Thoracic aorta (tissue), 2 donors: ENCODE measurements around the gene MNAT1. TPM values are rescaled to one million over a fixed set of nuclear protein-coding genes. Genes with fewer than 3 reads are reported as not detected.

Experiments used
- ATAC-seq: fragments of 150-250 bp; one replicate; pipeline ENCODE4 v1.8.0; 2017; ENCODE audit warnings: low read depth; ENCODE audit not compliant: insufficient number of reproducible peaks, low FRiP score
- DNase-seq: peaks from one replicate; pipeline ENCODE4 v3.0.0-alpha.2; 2020; ENCODE audit warnings: low spot score
- H3K27ac ChIP-seq, 2 donors: fragments of 200-600 bp; sonication (generic); 1 replicate in 1 of 2; 2 replicates in 1 of 2; pipeline ENCODE4 v1.5.1; 2016; ENCODE audit warnings: mild to moderate bottlenecking in 2 of 2, moderate library complexity in 2 of 2
- H3K27me3 ChIP-seq: fragments of 200-600 bp; sonication (generic); replicated peaks from 2 replicates; pipeline ENCODE4 v1.6.0; 2016; ENCODE audit warnings: mild to moderate bottlenecking; ENCODE audit not compliant: insufficient read depth
- H3K36me3 ChIP-seq: fragments of 200-600 bp; sonication (generic); one replicate; pipeline ENCODE4 v1.5.1; 2016
- H3K4me1 ChIP-seq, 2 donors: fragments of 200-600 bp; sonication (generic); 1 replicate in 1 of 2; 2 replicates in 1 of 2; pipeline versions ENCODE4 v1.5.1 to v1.6.0; 2016; ENCODE audit warnings: low read depth in 2 of 2, mild to moderate bottlenecking in 1 of 2; ENCODE audit not compliant: control insufficient read depth in 1 of 2
- H3K4me3 ChIP-seq: fragments of 200-600 bp; sonication (generic); 2 replicates; pipeline ENCODE4 v1.5.1; 2016; ENCODE audit warnings: mild to moderate bottlenecking
- H3K9me3 ChIP-seq: fragments of 200-600 bp; sonication (generic); 2 replicates; pipeline ENCODE4 v1.5.1; 2016
- total RNA-seq, 2 donors: library from RNA; depleted of rRNA; stranded (reverse); fragments of >200 nt; gene quantifications; one replicate each; pipeline versions ENCODE4 v1.1.0 to v1.2.3, GENCODE V29; 2016
- TF ChIP-seq, protein P1 (sequence below): fragments of 200-600 bp; sonication (generic); IDR thresholded peaks from one replicate; pipeline ENCODE4 v1.5.1; 2019; ENCODE audit warnings: antibody characterized with exemption

MNAT1 gene
- total RNA-seq, 2 donors from 2014 or later, result 32.4 to 52.3 TPM

DNA sequence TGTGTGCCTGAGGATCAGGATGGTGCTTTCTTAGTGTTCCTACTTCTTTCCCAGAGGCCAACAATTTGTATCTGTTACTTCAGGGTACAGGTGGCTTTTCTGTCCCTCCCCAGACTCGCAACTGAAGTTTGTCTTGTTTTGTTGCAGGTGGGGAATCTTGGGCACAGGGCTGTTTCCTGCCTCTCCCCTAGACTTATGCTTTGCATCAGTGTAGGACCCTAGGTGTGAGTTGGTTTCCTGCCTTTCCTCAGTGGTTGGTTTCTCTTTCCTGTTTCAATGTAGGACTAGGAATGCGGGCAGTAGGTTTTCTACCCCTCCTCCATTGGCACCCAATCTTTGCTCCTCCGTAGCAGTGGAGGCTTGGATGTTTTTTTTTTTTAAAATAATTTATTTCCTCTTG lies 159.3 kb downstream of the MNAT1 start:
- TF ChIP-seq, protein P1, sequence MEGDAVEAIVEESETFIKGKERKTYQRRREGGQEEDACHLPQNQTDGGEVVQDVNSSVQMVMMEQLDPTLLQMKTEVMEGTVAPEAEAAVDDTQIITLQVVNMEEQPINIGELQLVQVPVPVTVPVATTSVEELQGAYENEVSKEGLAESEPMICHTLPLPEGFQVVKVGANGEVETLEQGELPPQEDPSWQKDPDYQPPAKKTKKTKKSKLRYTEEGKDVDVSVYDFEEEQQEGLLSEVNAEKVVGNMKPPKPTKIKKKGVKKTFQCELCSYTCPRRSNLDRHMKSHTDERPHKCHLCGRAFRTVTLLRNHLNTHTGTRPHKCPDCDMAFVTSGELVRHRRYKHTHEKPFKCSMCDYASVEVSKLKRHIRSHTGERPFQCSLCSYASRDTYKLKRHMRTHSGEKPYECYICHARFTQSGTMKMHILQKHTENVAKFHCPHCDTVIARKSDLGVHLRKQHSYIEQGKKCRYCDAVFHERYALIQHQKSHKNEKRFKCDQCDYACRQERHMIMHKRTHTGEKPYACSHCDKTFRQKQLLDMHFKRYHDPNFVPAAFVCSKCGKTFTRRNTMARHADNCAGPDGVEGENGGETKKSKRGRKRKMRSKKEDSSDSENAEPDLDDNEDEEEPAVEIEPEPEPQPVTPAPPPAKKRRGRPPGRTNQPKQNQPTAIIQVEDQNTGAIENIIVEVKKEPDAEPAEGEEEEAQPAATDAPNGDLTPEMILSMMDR, result no peak
- H3K27ac ChIP-seq, result no peak overlapping the region
- H3K4me3 ChIP-seq, result no peak overlapping the region
- no peak for DNase-seq
- H3K36me3 ChIP-seq, result no peaks in the 10 kb centered on the region
- H3K9me3 ChIP-seq, result no peaks in the 10 kb centered on the region
- H3K4me1 ChIP-seq, result peaks cover 6 to 25% of the 10 kb centered on the region in 2 donors
- H3K27me3 ChIP-seq, result no peaks in the 10 kb centered on the region
- ATAC-seq, result no peak

DNA sequence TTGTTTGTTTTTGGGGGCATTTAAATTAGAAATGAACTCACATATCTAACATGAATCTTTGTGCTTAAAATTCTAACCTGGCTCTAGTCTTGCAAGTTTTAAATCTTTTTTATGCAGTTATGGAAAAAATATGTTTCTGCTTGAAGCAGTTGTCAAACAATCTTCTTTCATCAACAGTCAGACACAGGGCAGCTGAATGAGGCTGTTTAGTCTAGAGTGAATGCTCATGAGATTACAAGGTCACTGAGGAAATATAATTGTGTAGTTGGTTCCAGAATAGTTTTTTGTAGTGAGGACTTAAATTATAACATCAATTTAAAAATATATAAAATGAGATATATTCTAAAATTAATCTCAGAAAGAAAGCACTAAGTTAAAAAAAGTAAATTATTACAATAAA lies 169.8 kb downstream of the MNAT1 start:
- TF ChIP-seq, protein P1, result no peak
- H3K27ac ChIP-seq, result no peak overlapping the region

DNA sequence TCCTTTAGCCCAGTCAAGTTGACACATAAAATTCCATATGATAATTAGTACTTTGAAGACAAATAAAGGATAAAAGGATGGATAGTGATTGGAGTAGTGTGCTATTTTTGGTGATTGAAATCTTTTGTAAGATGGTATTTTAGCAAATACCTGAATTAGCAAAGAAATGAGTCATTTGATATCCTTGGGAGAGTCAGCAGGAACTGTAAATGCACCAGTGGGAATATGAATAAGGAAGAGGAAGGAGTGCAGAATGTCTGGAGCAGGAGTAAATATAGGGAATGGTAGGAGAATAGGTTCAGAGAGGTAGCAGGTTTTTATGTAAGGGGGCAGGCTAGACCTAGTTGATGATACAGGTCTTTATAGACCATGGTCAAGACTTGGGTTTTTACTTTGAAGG lies 171.4 kb downstream of the MNAT1 start:
- no peaks in the 10 kb centered on the region for H3K36me3 ChIP-seq
- H3K27ac ChIP-seq, result no peak overlapping the region
- H3K4me1 ChIP-seq, result no peaks in the 10 kb centered on the region
- no peaks in the 10 kb centered on the region for H3K27me3 ChIP-seq
- no peak overlapping the region for H3K4me3 ChIP-seq
- DNase-seq (no peak), ATAC-seq (no peak)
- TF ChIP-seq, protein P1, result no peak
- H3K9me3 ChIP-seq, result no peaks in the 10 kb centered on the region

More for the DNA sequence above, 169.8 kb downstream of the MNAT1 start:
- Histone ChIP-seq H3K27me3 (no peaks in the 10 kb centered on the region), H3K36me3 (no peaks in the 10 kb centered on the region), H3K4me1 (no peaks in the 10 kb centered on the region), H3K4me3 (no peak overlapping the region), H3K9me3 (no peaks in the 10 kb centered on the region)
- no peak for DNase-seq
- ATAC-seq, result no peak

DNA sequence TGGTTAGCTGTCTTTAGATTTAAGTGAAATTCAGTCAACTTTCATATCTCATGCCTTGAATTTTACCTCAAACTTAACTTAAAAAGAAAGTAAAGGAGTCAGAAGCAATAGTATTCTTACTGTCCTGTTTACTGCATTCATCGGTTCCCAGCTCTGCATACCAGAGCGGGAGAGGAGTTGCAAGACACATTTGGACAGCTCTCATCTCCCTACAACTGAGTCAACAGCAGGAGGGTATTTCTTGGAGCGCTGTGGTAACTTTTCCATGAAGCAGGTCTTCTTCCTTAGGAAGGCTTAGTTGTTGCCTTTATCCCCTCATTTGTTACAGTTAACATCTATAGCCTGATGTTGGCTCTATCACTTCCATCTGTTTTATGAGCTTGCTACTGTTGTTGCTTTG lies 181.2 kb downstream of the MNAT1 start:
- Histone ChIP-seq H3K36me3 (peaks cover 4% of the 10 kb centered on the region), H3K27ac (no peak overlapping the region), H3K4me3 (no peak overlapping the region), H3K4me1 (no peaks in the 10 kb centered on the region), H3K9me3 (no peaks in the 10 kb centered on the region), H3K27me3 (no peaks in the 10 kb centered on the region)
- DNase-seq (no peak), ATAC-seq (no peak)
- TF ChIP-seq, protein P1, result no peak

DNA sequence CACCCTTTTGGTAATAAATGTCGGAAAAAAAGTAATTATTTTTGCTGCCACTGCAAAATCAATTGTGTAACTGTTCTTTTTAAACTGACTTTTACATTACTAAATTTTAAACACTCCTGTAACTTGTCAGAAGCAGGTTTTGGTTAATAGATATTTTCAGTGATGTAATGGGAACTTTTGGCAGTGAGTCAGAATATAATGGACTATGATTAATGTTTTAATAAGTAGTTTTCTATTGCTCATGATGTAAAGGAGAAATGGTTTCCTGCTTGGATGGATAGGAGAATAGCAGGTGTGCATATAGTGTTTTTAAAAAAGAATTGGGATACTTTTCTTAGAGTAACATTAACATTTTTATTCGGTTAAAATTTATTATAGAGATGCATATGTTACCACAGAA lies 187.5 kb downstream of the MNAT1 start:
- H3K27me3 ChIP-seq, result no peaks in the 10 kb centered on the region
- no peak overlapping the region for H3K27ac ChIP-seq
- H3K4me1 ChIP-seq, result peaks cover 0 to 3% of the 10 kb centered on the region in 2 donors
- TF ChIP-seq, protein P1, result no peak
- ATAC-seq (no peak), DNase-seq (no peak)
- no peaks in the 10 kb centered on the region for H3K9me3 ChIP-seq
- H3K4me3 ChIP-seq, result no peak overlapping the region
- H3K36me3 ChIP-seq, result peaks cover 4% of the 10 kb centered on the region
